Measurements from ENCODE around the gene RNASE2. TPM values are rescaled to one million over a fixed set of nuclear protein-coding genes. Genes with fewer than 3 reads are reported as not detected.
A peak's percentile ranks its signal among the peaks of the same experiment; 100 is the strongest.

The RNASE2 gene
- total and polyA plus RNA-seq, 2 experiments from 2014 or later, result not detected

DNA sequence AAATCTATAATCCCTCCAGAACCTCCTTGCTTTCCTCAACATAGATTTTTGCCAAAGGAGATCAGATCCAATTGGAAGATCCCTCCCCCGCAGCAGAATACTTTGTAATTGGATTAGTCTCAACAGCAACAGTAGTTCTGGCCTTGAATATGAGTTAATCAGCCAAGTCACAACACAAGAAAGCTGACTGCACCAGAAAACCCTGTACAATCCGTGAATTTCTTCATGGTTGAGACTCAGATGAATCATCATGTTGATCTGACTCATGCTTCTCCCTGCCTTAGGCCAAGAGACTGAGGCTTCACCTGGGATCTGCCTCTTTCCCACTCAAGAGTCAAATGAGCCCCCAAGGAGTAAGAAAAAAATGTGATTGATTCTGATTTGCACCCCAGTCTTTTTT, 31.5 kb downstream of the RNASE2 start:
- H3K4me1 ChIP-seq (ENCODE audit: insufficient read depth), result peaks cover 33% of the 10 kb centered on the region
- H3K27me3 ChIP-seq (replicated peaks; ENCODE audit: insufficient read depth), result no peaks in the 10 kb centered on the region
- H3K36me3 ChIP-seq (ENCODE audit: low read depth), result peaks cover under 1% of the 10 kb centered on the region; the same call in 1 of the 2 replicates
- peak overlapping the region; percentile 55 for H3K27ac ChIP-seq
- in situ Hi-C loops (cut with MboI), result no loop called here
- peak overlapping the region; percentile 17; the same call in 1 of the 2 replicates for H3K9ac ChIP-seq
- 0 out of 2 replicates have a peak overlapping the region, but pooled peaks have one; percentile 30 for H3K4me3 ChIP-seq
- WGBS, 2 experiments (ENCODE audit: low coverage in 1 of 2, low lambda C conversion rate in 2 of 2, missing lambda C conversion rate in 2 of 2), result 0% methylated on average over 2 of the region's 2 CpGs
- H3K79me2 ChIP-seq (ENCODE audit: insufficient read depth), result peaks cover 15% of the 10 kb centered on the region
- H3K9me2 ChIP-seq (ENCODE audit: insufficient read depth), result no peaks in the 10 kb centered on the region
- peak overlapping the region; percentile 29 for H3K4me2 ChIP-seq (ENCODE audit: unreplicated experiment)
- no peak for TF ChIP-seq EZH2 (IDR thresholded peaks at IDR 0.05; ENCODE audit: insufficient read depth, poor library complexity, severe bottlenecking)
- peak; percentile 96 for DNase-seq
- H3F3A ChIP-seq (ENCODE audit: insufficient read depth), result peaks cover 26% of the 10 kb centered on the region
- H2AFZ ChIP-seq, result peak overlapping the region; percentile 17
- H4K20me1 ChIP-seq (ENCODE audit: insufficient read depth), result no peaks in the 10 kb centered on the region
- H3K9me3 ChIP-seq (ENCODE audit: low read depth), result no peaks in the 10 kb centered on the region

DNA sequence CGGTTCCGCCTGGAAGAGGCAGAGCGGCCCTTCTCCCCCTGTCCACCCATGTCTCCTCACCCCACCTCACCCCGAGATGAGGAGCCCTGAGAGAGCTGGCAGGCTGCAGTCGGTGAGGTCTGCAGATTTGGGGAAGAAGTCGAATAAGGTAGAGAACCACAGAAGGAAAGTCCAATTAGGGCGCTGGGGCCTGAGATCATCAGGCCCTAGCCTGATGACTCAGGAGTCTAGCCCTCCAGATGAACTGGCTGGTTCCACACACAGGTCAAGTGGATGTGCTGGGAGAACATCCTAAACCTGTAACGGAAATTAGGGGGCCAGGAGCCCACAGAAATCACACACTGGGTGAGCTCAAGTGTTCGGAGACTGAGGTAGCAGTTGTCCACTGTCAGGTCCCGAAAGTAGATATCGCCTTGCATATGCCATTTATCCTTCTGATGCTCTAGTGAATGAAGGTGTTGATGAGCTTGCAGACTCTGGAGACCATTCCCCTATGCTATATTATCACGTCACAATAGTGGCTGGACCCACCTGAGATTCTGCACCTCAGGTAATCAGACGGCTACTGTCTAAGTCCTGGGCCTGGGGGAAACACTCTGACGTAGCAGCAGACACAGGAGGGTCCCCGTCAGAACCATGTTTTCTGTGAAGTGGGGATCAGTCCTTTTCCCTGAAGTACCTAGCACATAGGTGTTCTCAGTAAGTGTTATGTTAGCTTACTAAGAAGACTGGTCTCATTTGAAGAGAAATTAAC, 33.6 kb downstream of the RNASE2 start:
- no peaks in the 10 kb centered on the region for H3K9me3 ChIP-seq (ENCODE audit: low read depth)
- TF ChIP-seq EZH2phosphoT487 (IDR thresholded peaks at IDR 0.05; ENCODE audit: insufficient read depth, low read depth) (no peak), EZH2 (IDR thresholded peaks at IDR 0.05; ENCODE audit: insufficient read depth, poor library complexity, severe bottlenecking) (no peak)
- no peaks in the 10 kb centered on the region for H3K9me2 ChIP-seq (ENCODE audit: insufficient read depth)
- peak overlapping the region; percentile 75 for H3K4me2 ChIP-seq (ENCODE audit: unreplicated experiment)
- peaks cover 33% of the 10 kb centered on the region for H3K4me1 ChIP-seq (ENCODE audit: insufficient read depth)
- peaks cover 26% of the 10 kb centered on the region for H3F3A ChIP-seq (ENCODE audit: insufficient read depth)
- H3K27me3 ChIP-seq (replicated peaks; ENCODE audit: insufficient read depth), result no peaks in the 10 kb centered on the region
- in situ Hi-C loops (cut with MboI), result no loop called here
- peak overlapping the region; percentile 68 for H3K27ac ChIP-seq
- WGBS, 2 experiments (ENCODE audit: low coverage in 1 of 2, low lambda C conversion rate in 2 of 2, missing lambda C conversion rate in 2 of 2), result 76 to 79% methylated on average over 14 to 15 of the region's 15 CpGs
- peak overlapping the region; percentile 65 for H3K9ac ChIP-seq
- peak; percentile 24 for DNase-seq
- peaks cover 15% of the 10 kb centered on the region; the same call in 1 of the 2 replicates for H3K36me3 ChIP-seq (ENCODE audit: low read depth)
- no peaks in the 10 kb centered on the region for H4K20me1 ChIP-seq (ENCODE audit: insufficient read depth)
- H2AFZ ChIP-seq, result peak overlapping the region; percentile 60
- H3K4me3 ChIP-seq, result peak overlapping the region; percentile 49
- H3K79me2 ChIP-seq (ENCODE audit: insufficient read depth), result peaks cover 28% of the 10 kb centered on the region

GRCh38 chr14:20989471-20989786, 34.1 kb downstream of the RNASE2 start:
- Histone ChIP-seq H3K36me3 (ENCODE audit: low read depth) (peaks cover 19% of the 10 kb centered on the region; the same call in 1 of the 2 replicates), H3K9me2 (ENCODE audit: insufficient read depth) (no peaks in the 10 kb centered on the region), H3K27me3 (replicated peaks; ENCODE audit: insufficient read depth) (no peaks in the 10 kb centered on the region), H3K9ac (peak overlapping the region; percentile 65), H3K27ac (peak overlapping the region; percentile 68), H3K4me3 (peak overlapping the region; percentile 49), H3F3A (ENCODE audit: insufficient read depth) (peaks cover 26% of the 10 kb centered on the region), H3K4me1 (ENCODE audit: insufficient read depth) (peaks cover 33% of the 10 kb centered on the region), H3K79me2 (ENCODE audit: insufficient read depth) (peaks cover 28% of the 10 kb centered on the region), H3K4me2 (ENCODE audit: unreplicated experiment) (peak overlapping the region; percentile 75), H2AFZ (peak overlapping the region; percentile 60), H4K20me1 (ENCODE audit: insufficient read depth) (no peaks in the 10 kb centered on the region), H3K9me3 (ENCODE audit: low read depth) (no peaks in the 10 kb centered on the region)
- WGBS, 2 experiments (ENCODE audit: low coverage in 1 of 2, low lambda C conversion rate in 2 of 2, missing lambda C conversion rate in 2 of 2), result 0 to 1% methylated on average over 10 to 11 of the region's 11 CpGs
- TF ChIP-seq EZH2phosphoT487 (IDR thresholded peaks at IDR 0.05; ENCODE audit: insufficient read depth, low read depth) (no peak), EZH2 (IDR thresholded peaks at IDR 0.05; ENCODE audit: insufficient read depth, poor library complexity, severe bottlenecking) (no peak)
- no peak for DNase-seq
- in situ Hi-C loops (cut with MboI), result no loop called here

GRCh38 chr14:20989787-20990600, 34.7 kb downstream of the RNASE2 start, which contains the start of gene METTL17:
Gene METTL17 (plus strand): TSS chr14:20989980. CDS start chr14:20990003, 23 bp downstream.
- Histone ChIP-seq H3F3A (ENCODE audit: insufficient read depth) (peaks cover 26% of the 10 kb centered on the region), H3K9me2 (ENCODE audit: insufficient read depth) (no peaks in the 10 kb centered on the region), H3K9me3 (ENCODE audit: low read depth) (no peaks in the 10 kb centered on the region), H3K4me1 (ENCODE audit: insufficient read depth) (peaks cover 33% of the 10 kb centered on the region), H3K4me3 (peak within 1 kb of the TSS; percentile 89), H3K79me2 (ENCODE audit: insufficient read depth) (peaks cover 28% of the 10 kb centered on the region), H3K27ac (peak within 1 kb of the TSS; percentile 68), H3K4me2 (ENCODE audit: unreplicated experiment) (peak within 1 kb of the TSS; percentile 99), H3K27me3 (replicated peaks; ENCODE audit: insufficient read depth) (no peaks in the 10 kb centered on the region), H4K20me1 (ENCODE audit: insufficient read depth) (no peaks in the 10 kb centered on the region), H3K9ac (peak within 1 kb of the TSS; percentile 82), H3K36me3 (ENCODE audit: low read depth) (peaks cover 22% of the 10 kb centered on the region; the same call in 1 of the 2 replicates), H2AFZ (peak within 1 kb of the TSS; percentile 93)
- WGBS, 2 experiments (ENCODE audit: low coverage in 1 of 2, low lambda C conversion rate in 2 of 2, missing lambda C conversion rate in 2 of 2), result 1 to 2% methylated on average over 41 to 42 of the region's 42 CpGs
- in situ Hi-C loops (cut with MboI), result no loop called here
- peak; percentile 99 for DNase-seq
- TF ChIP-seq EZH2phosphoT487 (IDR thresholded peaks at IDR 0.05; ENCODE audit: insufficient read depth, low read depth), result no peak
- TF ChIP-seq EZH2 (IDR thresholded peaks at IDR 0.05; ENCODE audit: insufficient read depth, poor library complexity, severe bottlenecking), result no peak
